Mucosa of descending colon (tissue), 3 donors: ENCODE measurements around the gene DMGDH. TPM values are rescaled to one million over a fixed set of nuclear protein-coding genes. Genes with fewer than 3 reads are reported as not detected.

Source experiments
- ATAC-seq: fragments of 200-7000 bp; cut with Tn5 transposase; one replicate; pipeline ENCODE4 v1.9.1; 2020; ENCODE audit warnings: mild to moderate bottlenecking, moderate library complexity
- DNase-seq, 3 donors: peaks; one replicate each; pipeline ENCODE4 v3.0.0-alpha.2; 2020
- H3K36me3 ChIP-seq: fragments of 200-600 bp; one replicate; pipeline ENCODE4 v1.8.0; 2021; ENCODE audit warnings: low read depth, mild to moderate bottlenecking
- H3K4me1 ChIP-seq: fragments of 200-600 bp; one replicate; pipeline ENCODE4 v1.8.0; 2021; ENCODE audit warnings: low read depth, mild to moderate bottlenecking
- H3K4me3 ChIP-seq: fragments of 200-600 bp; one replicate; pipeline ENCODE4 v1.8.0; 2021; ENCODE audit warnings: mild to moderate bottlenecking
- H3K9me3 ChIP-seq: fragments of 200-600 bp; one replicate; pipeline ENCODE4 v1.8.0; 2021; ENCODE audit warnings: mild to moderate bottlenecking
- CTCF ChIP-seq: fragments of 200-600 bp; IDR thresholded peaks from one replicate; pipeline ENCODE4 v1.8.0; 2022; ENCODE audit warnings: antibody characterized with exemption, mild to moderate bottlenecking
- intact Hi-C, 2 donors: fragments of 100-400 bp; cut with DNase I in 1 of 2; cut with micrococcal nuclease in 1 of 2; formaldehyde crosslinking; loops; one replicate each; pipeline versions ENCODE4 v1.11.0 to v1.11.1; 2022; cut with DNase I, micrococcal nuclease
- total RNA-seq, 3 donors: library from RNA; stranded (reverse); fragmentation: NEBNext Ultra II Directional in 2 of 3; extraction: Animal tissue kit (Norgen Biotek cat#: 25700) in 2 of 3; gene quantifications; one replicate each; pipeline versions ENCODE4 v1.2.1 to v1.2.4, GENCODE V29; 2021 to 2023
- donor health status: DM: no; HTN: no; CAD: no; lungs with moderate emphysema.
- donor health status: DM: no; HTN: no; CAD: no.
- donor health status: DM: no; HTN: yes; CAD: no.

DMGDH gene
- total RNA-seq, 3 donors from 2014 or later = 1.2 to 3.6 (median 1.8) TPM

- ATAC-seq = peak; percentile 99
- Histone ChIP-seq H3K4me1 (peaks cover 2% of the 10 kb centered on the region), H3K4me3 (no peak overlapping the region), H3K9me3 (no peaks in the 10 kb centered on the region), H3K36me3 (no peaks in the 10 kb centered on the region)
- no peak for TF ChIP-seq CTCF
- no peak for DNase-seq
- intact Hi-C loops = no loop called here
Observed at GRCh38 chr5:78958672-78959445, 110.6 kb downstream of the DMGDH start.

GRCh38 chr5:78956901-78957300 is 112.6 kb downstream of the DMGDH start:
- Histone ChIP-seq H3K9me3 (no peaks in the 10 kb centered on the region), H3K4me1 (peaks cover 2% of the 10 kb centered on the region), H3K36me3 (no peaks in the 10 kb centered on the region), H3K4me3 (no peak overlapping the region)
- DNase-seq (no peak), ATAC-seq (no peak)
- no peak for TF ChIP-seq CTCF
- intact Hi-C loops = no loop called here

GRCh38 chr5:78953092-78953800 is 116.2 kb downstream of the DMGDH start:
- intact Hi-C loops = no loop called here
- TF ChIP-seq CTCF = no peak
- H3K4me1 ChIP-seq = no peaks in the 10 kb centered on the region
- no peak for DNase-seq
- no peaks in the 10 kb centered on the region for H3K36me3 ChIP-seq
- H3K4me3 ChIP-seq = no peak overlapping the region
- ATAC-seq = no peak
- no peaks in the 10 kb centered on the region for H3K9me3 ChIP-seq

Other genes starting within 250 kb of the DMGDH start
- gene ARSB, start 84.4 kb downstream of the DMGDH start, total RNA-seq = 10 to 100 TPM in 2 of 3 donors, 1 to 10 TPM in 1; 8.1 to 14.4 (median 14.1) TPM
- 10 to 100 TPM in 1 of 3 donors, under 1 TPM in 2; 0.49 to 17.7 (median 0.70) TPM for gene BHMT2, start 93 bp upstream of the DMGDH start, total RNA-seq
- under 1 TPM in 1 of 3 donors, not detected in 2; 0.60 TPM for gene BHMT, start 42.1 kb upstream of the DMGDH start, total RNA-seq
- gene JMY, start 166.5 kb upstream of the DMGDH start, total RNA-seq = 10 to 100 TPM in 1 of 3 donors, 1 to 10 TPM in 2; 6.4 to 55.9 (median 8.8) TPM